GM18498 (cell line): ENCODE measurements around the gene MAGED1.
A peak's percentile ranks its signal among the peaks of the same experiment; 100 is the strongest.

ENCODE experiments used
- ATAC-seq: cut with Tn5 transposase; IDR thresholded peaks from one replicate; pipeline ENCODE4 v1.9.1; 2021; ENCODE audit warnings: mild to moderate bottlenecking, moderate library complexity; ENCODE audit not compliant: unreplicated experiment

MAGED1 gene, protein sequence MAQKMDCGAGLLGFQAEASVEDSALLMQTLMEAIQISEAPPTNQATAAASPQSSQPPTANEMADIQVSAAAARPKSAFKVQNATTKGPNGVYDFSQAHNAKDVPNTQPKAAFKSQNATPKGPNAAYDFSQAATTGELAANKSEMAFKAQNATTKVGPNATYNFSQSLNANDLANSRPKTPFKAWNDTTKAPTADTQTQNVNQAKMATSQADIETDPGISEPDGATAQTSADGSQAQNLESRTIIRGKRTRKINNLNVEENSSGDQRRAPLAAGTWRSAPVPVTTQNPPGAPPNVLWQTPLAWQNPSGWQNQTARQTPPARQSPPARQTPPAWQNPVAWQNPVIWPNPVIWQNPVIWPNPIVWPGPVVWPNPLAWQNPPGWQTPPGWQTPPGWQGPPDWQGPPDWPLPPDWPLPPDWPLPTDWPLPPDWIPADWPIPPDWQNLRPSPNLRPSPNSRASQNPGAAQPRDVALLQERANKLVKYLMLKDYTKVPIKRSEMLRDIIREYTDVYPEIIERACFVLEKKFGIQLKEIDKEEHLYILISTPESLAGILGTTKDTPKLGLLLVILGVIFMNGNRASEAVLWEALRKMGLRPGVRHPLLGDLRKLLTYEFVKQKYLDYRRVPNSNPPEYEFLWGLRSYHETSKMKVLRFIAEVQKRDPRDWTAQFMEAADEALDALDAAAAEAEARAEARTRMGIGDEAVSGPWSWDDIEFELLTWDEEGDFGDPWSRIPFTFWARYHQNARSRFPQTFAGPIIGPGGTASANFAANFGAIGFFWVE

DNA sequence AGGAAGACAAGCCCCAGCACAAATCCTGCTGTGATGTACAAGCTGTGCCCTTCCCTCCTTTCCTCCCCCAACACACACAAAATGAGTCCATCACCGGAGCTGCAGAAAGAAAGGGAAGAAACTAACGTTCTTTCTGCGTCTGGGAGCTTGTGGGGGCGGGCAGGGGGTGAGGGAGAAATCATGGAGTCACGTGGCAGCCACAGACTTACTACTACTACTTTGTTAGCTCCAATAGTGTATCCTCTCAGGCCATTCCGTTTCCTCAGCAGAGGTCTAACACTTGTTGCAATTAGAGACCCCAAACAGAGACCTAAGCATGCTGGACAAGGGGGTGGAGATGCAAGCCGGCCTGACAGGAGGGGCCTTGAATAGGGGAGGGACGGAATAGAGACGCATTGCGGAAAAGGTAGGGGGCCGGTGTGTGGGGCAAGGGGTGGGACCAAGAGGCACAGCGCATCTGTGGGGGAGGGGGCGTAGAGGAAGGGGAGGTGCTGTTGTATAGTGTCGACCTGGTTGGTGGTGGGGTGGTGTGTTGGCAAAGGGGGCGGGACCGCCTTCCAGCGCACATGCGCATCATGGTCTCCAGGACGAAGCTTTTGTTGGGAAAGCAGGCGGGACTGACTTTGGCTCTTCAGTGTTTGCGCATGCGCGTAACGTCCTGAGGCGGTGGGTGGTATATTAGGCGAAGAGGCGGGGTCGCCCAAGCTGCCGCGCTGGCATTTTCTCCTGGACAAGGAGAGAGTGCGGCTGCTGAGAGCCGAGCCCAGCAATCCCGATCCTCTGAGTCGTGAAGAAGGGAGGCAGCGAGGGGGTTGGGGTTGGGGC, at the start of gene MAGED1:
TSS of gene MAGED1 (plus strand) at position 703 of the 825 bp plus-strand sequence. CDS start 682 bp downstream, outside the sequence.
- peak; percentile 88 for ATAC-seq

DNA sequence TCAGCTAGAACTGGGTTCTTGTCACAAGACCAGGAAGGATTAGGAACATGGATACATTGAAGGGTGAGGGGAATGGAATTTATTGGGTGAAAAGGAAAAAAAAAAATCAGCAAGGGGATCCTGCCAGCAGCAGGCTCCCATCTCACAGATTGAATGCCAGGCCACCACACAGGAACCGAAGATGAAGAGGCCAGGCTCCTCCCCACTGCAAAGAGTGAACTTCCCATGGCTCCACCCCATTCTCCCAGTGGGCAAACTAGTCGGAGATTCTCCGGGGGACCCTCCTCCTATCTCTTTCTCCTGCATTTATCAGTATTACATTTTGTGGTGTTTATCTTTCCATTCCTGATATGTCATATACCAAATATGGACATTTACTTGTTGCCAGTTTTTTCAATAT, 46.0 kb upstream of the MAGED1 start:
- no peak for ATAC-seq

DNA sequence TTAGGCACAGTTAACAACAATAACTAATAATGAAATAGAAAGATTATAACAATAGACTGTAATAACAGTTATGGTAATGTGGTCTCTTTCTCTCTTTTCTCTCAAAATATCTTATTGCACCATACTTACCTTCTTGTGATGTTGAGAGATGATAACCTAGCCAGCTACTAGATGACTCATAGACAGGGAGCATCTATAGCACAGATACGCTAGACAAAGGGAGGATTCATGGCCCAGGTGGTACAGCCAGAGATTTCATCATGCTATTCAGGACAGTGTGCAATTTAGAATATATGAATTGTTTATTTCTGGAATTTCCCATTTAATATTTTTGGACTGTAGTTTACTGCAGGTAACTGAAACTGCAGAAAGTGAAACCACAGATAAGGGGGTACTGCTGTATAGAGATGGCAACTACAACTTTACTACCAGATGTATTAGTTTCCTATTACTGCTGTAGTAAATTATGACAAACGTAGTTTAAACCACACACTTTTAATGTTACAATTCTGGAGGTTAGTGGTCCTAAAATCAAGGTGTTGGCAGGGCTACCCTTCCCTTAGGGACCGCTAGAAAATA, 41.8 kb upstream of the MAGED1 start:
- ATAC-seq, result peak; percentile 70

DNA sequence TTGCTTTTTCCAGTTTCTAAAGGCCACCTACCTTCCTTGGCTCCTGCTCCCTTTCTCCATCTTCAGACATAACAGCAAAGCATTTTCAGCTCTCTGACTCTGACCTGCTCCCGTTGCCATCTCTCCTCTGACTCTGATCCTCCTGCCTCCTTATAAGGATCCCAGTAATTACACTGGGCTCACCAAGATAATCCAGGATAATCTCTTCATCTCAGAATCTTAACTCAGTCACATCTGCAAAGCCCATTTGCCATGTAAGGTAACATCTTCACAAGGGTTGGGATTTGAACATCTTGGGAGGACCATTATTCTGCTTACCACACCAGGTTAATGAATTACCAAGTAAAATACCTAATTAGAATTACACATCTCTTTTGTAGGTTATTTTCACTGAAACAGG, 41.3 kb upstream of the MAGED1 start:
- ATAC-seq, result peak; percentile 19

DNA sequence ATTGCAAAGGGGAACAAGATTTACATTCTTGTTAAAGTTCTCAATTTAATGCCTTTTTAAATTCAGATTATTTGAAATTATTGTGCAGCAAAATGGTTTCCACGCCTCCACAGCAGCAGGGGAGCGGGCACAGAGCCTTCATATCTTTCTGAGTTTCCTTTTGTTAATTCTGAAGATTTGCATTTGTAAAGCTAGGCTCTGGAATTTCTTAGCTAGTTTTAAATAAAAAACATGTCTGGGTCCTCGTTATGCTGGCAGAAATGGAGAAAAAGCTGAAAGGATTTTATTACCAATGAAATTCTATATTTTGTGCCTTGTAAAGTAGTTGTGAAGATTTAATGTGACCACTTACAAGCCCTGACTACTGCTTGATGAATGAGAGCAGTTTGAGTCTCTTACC, 40.8 kb upstream of the MAGED1 start:
- no peak for ATAC-seq

DNA sequence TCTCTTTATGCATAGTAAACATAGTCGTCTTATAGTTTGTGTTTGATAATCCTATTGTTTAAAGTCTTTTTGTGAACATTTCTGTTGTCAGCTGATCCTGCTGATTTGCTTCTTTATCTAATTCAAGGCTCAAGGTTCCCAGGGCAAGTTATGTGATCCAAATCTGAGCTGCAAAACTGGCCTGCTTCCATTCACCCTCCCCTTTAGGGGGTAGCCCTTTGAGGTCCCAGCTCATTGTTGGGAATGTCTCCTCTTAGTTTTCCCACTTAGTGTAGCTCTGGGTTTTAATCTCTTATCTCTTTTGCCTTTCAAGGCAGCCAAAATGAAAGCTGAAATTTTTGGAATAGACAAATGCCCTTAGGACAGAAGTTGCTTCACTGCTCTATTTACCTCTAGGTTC, 40.2 kb upstream of the MAGED1 start:
- no peak for ATAC-seq

DNA sequence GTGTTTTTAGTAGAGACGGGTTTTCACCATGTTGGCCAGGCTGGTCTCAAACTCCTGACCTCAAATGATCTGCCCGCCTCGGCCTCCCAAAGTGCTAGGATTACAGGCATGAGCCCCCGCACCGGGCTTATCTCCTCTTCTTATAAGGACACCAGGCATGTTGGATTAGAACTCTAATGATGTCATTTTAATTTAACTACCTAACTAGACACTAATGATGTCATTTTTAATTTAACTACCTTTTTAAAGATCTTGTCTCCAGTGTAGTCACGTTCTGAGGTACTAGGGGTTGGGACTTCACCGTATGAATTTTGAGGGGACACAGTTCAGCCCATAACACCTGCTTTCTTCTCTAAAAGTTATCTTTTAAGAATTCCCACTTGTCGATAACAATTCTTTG, 37.7 kb upstream of the MAGED1 start:
- no peak for ATAC-seq

DNA sequence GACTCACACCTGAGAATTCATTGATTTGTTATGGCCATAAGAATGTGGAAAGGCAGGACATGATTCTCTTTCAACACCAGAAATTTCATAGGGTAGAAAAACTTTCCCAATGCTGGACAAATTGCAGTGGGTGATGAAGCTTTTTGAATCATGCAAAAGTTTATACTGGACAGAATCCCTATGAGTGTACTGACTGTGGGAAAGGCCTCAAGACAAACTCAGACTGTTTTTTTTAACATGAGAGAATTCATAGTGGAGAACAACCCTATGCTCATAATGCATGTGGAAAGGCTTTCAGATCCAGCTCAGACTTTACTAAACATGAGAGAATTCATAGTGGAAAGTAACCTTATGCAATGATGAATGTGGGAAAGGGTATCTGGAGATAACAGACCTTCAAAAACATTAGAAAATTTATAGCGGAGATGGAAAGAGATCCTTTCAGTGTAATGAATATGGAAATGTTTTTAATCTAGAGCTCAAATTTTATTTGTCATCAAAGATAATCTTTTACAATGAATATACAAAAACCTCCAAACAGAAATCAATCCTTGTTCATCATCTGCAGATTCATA, 36.2 kb upstream of the MAGED1 start:
- no peak for ATAC-seq

DNA sequence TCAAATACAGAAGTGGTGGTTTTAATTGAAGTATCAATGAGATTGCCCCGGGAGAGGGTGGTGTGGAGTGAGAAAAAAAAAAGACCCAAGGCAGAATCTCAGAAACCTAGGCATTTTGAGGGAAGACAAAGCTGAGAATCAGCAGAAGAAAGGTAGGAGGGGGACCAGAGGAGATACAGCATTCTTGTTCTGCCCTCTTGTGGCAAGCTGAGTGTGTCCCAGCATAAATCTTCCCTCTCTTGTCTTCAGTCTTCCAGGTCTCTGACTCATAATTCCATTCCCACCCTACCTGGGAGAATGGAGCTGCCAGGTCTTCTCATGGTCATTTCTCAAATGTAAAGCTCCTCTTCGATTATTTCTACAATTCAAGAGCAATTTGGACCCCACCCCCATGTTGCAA, 32.7 kb upstream of the MAGED1 start:
- no peak for ATAC-seq

DNA sequence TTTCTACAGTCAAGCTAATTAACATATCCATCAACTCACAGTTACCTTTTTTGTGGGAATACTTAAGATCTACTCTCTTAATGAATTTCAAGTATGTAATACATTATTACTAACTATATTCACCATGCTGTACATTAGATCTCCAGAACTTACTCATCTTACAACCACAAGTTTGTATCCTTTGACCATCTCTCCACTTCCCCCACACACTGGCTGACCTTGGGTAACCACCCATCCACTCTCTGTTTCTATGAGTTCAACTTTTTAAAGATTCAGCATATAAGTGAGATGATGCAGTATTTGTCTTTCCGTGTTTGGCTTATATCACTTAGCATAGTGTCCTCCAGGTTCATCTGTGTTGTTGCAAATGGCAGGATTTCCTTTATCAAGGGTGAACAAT, 30.5 kb upstream of the MAGED1 start:
- peak; percentile 58 for ATAC-seq

DNA sequence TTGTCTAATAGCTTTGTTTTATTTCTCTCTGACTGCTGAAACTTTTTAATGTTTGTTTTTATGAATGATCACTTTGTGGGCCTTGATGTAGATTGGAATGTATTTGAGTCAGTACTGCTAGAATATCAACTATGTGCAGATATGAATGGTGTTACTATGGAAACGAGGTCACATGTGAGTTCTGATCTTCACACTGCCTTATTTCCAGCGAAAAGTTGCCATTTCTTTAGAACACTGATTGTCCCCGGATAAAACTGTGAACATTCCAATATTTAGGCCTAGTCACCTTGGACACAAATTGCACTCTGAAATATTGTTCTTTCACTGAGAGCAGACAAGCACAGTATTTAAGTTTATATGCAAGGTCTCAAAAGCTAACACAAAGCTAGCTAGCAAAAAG, 27.2 kb upstream of the MAGED1 start:
- ATAC-seq, result no peak

DNA sequence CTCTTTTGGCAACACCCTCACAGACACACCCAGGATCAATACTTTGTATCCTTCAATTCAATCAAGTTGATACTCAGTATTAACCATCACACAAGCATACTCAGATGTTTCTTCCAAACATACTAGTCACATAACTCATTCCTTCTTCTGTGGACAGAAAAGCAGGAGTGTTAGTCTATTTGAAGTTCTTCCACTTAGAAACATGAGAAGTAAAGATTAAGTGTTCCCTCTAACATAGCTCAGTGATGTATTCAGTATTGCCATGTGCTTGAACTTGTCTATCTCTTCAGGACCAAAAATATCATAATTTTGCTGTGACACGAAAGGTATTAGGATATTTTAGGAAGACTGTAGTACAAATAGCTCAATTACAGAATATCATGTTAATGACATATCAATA, 25.8 kb upstream of the MAGED1 start:
- ATAC-seq, result no peak

DNA sequence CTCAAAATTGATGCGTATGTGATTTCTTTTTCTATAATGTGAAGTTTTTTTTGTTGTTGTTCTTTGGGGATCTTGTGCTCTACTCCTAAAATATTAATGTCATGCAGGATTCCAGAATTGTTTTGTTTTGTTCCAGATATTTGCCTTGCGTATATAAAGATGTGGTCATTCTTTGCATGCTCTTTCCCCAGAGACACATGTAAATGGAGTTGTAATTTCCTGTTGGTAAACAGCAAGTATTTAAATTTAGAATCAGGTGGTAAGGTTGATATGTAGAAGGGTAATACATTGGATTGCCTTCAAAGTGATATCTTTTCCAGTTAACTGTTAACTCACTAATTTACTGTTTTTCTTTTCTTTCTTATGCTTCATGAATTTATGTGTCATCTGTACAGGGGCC, 23.1 kb upstream of the MAGED1 start:
- no peak for ATAC-seq

DNA sequence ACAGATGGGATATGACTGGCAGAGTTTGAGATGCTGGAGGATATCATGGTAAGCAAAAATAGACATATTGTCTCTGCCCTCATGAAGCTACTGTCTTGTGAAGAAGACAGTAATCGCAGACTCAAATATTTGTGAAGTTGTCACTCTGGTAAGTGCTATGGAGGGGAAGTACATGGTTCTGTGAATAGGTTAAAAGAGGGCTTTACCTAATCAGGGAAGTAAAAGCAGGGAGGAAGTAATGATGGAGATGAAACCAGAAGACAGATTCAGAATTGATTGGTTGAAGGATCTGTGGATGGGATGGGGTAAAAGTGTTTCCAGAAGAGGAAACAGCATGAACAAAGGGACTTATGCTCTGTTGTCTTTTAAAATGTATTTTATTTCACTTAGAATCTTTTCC, 19.3 kb upstream of the MAGED1 start:
- ATAC-seq, result no peak

DNA sequence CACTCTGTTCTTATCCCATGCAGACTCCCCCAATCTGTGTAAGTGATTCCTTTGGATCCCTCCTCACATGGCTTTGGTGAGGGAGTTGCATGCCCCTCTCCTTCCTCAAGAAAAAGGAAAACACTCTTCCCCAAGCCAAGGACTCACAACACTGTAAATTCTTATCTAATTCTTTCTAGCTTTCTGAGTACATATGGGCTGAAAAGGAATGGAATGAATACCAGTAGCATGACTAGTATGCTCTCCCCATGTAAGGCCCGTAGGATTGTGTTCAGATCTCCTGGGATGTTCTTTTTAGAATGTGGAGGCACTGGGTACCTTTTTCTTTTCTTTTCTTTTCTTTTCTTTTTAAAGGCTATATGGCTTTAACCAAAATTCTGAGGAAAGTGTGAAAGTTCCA, 17.0 kb upstream of the MAGED1 start:
- ATAC-seq, result no peak

DNA sequence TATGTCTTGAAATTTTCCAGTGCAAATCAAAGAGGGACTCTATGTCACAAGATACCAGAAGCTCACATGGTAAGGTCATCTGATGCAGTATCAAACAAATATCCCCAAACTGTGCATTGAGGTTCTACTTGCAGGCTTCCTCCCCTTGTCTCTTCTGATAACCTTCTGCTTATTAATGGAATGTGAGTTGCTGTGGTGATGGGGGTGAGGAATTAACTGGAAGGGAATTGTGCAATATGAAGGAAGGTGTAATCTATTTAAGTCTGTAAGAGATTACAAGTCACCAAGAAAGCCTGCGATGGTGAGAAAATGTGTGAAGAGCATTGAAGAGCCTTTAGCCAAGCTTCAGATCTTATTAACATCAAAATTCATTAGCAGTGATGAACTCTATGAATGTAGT, 15.4 kb upstream of the MAGED1 start:
- no peak for ATAC-seq

DNA sequence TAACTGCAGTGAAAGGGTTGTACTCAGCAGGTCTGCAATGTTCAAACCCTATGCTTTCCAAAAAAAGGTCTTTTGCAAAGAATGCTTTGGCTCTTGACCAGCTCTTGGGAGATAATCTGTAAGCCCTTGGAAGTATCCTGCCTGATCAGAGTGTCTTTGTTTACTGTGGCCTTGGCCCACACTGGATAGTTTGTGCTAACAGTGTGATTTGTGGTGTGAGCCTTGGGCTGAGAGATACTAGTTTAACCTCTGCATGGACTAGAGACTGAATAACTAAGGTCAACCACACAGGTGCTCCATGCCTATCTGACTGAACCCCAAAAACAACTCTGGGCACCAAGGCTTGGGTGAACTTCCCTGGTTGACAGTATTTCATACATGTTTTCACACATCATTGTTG, 3.6 kb upstream of the MAGED1 start:
- ATAC-seq, result no peak

DNA sequence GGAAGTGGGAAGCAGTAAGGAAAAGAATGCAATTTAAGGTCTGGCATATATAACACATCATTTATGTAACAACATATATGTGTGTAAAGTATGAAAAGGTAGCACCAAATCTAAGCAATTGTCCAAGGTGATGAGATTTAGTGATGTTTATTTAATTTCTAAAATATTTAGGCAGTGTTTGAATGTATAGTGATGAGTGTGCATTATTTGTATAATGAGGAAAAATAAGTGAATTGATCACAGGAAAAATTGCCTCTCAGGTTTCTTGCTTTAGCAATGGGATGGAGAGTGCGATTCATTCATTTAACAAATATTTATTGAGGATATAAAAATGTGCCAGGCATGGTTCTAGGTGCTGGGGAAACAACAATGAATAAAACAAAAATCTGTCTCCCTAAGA, 2.2 kb upstream of the MAGED1 start:
- ATAC-seq, result no peak

DNA sequence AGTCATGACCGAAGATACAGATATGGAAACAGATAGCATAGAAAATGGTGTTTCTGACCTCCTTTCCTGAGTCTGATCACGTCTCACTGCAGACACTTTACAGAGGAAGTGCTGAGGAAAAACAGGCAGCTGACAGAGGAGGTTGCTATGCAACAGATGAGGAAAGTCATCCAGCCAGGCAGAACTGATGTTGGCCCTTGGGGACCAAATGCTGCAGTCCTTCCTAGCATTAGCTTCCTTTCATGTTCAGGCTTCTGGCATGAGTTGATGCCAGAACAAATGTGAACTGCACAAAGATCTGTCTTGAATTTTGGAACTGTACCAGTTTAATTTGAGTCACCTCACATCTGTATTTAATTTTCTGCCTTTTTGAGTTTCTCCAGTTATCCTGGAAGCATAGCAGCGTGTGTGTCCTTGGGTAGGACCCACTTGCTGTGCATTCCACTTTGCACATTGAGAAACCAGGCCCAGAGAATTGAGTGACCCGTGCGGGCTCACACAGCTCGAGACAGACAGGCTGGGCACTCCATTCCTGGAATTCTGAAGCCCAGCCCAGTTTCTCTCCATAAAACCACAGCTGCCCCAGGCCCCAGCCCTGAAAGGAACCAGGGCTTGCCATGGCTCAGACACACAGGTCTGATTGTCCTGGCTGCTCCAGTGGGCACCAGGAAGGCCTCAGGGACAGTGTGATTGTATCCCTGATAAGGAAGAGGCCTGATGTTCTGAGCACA, 1.4 kb upstream of the MAGED1 start:
- ATAC-seq, result no peak
